ENCODE results near the gene BHLHA15.

The BHLHA15 gene

GRCh38 chr7:98211221-98211675 lies at the start of gene BHLHA15:
Gene BHLHA15, plus strand, starts transcription at chr7:98211439. Its CDS starts 871 bp downstream, at chr7:98212310.
- no peak for DNase-seq (ENCODE audit: low read depth, low spot score)

- DNase-seq (ENCODE audit: low read depth, low spot score): no peak
These were observed 48.5 kb upstream of the BHLHA15 start for GRCh38 chr7:98162758-98163157.

- DNase-seq (ENCODE audit: low read depth, low spot score): no peak
These were observed 48.0 kb upstream of the BHLHA15 start for GRCh38 chr7:98163269-98163668.

- no peak for DNase-seq (ENCODE audit: low read depth, low spot score)
These were observed 47.3 kb upstream of the BHLHA15 start for GRCh38 chr7:98163704-98164494.

GRCh38 chr7:98165827-98166667 lies 45.2 kb upstream of the BHLHA15 start:
- DNase-seq (ENCODE audit: low read depth, low spot score): no peak

GRCh38 chr7:98166668-98166970 lies 44.6 kb upstream of the BHLHA15 start:
- no peak for DNase-seq (ENCODE audit: low read depth, low spot score)

GRCh38 chr7:98167653-98168052 lies 43.6 kb upstream of the BHLHA15 start:
- DNase-seq (ENCODE audit: low read depth, low spot score): no peak

- DNase-seq (ENCODE audit: low read depth, low spot score): no peak
These were observed 42.9 kb upstream of the BHLHA15 start for GRCh38 chr7:98168181-98168903.

- DNase-seq (ENCODE audit: low read depth, low spot score): no peak
These were observed 42.2 kb upstream of the BHLHA15 start for GRCh38 chr7:98168904-98169621.

- DNase-seq (ENCODE audit: low read depth, low spot score): no peak
These were observed 40.3 kb upstream of the BHLHA15 start for GRCh38 chr7:98170966-98171365.

- no peak for DNase-seq (ENCODE audit: low read depth, low spot score)
These were observed 39.8 kb upstream of the BHLHA15 start for GRCh38 chr7:98171449-98171848.

- DNase-seq (ENCODE audit: low read depth, low spot score): no peak
These were observed 36.6 kb upstream of the BHLHA15 start for GRCh38 chr7:98174334-98175259.

- DNase-seq (ENCODE audit: low read depth, low spot score): no peak
These were observed 35.8 kb upstream of the BHLHA15 start for GRCh38 chr7:98175260-98175940.

- DNase-seq (ENCODE audit: low read depth, low spot score): no peak
These were observed 33.7 kb upstream of the BHLHA15 start for GRCh38 chr7:98177553-98177952.

GRCh38 chr7:98178321-98178720 lies 32.9 kb upstream of the BHLHA15 start:
- no peak for DNase-seq (ENCODE audit: low read depth, low spot score)

- DNase-seq (ENCODE audit: low read depth, low spot score): no peak
These were observed 32.3 kb upstream of the BHLHA15 start for GRCh38 chr7:98178762-98179490.

- DNase-seq (ENCODE audit: low read depth, low spot score): no peak
These were observed 30.5 kb upstream of the BHLHA15 start for GRCh38 chr7:98180751-98181150.

GRCh38 chr7:98185101-98185500 lies 26.1 kb upstream of the BHLHA15 start:
- no peak for DNase-seq (ENCODE audit: low read depth, low spot score)

- DNase-seq (ENCODE audit: low read depth, low spot score): no peak
These were observed 24.6 kb upstream of the BHLHA15 start for GRCh38 chr7:98186452-98187137.
